ENCODE measurements around the gene TMEM89. TPM values are rescaled to one million over a fixed set of nuclear protein-coding genes. Genes with fewer than 3 reads are reported as not detected.
A peak's percentile ranks its signal among the peaks of the same experiment; 100 is the strongest.

TMEM89 gene
- total RNA-seq, 4 donors from 2014 or later, result not detected

GRCh38 chr3:48619541-48620524 lies 1.7 kb downstream of the TMEM89 start:
- Histone ChIP-seq H3K27me3 (no peaks in the 10 kb centered on the region), H3K27ac (no peak overlapping the region), H3K9me3 (no peaks in the 10 kb centered on the region), H3K4me3 (replicated peaks in 1 of 3) (no peak overlapping the region), H3K36me3 (no peaks in the 10 kb centered on the region), H3K4me1 (no peaks in the 10 kb centered on the region)
- DNase-seq, result no peak
- TF ChIP-seq POLR2A (IDR thresholded peaks at IDR 0.05) (no peak), CTCF (IDR thresholded peaks at IDR 0.05) (no peak)
- WGBS, 2 donors, result 79 to 80% methylated on average over 7 of the region's 7 CpGs
- intact Hi-C loops (cut with DNase I), result no loop called here

DNA sequence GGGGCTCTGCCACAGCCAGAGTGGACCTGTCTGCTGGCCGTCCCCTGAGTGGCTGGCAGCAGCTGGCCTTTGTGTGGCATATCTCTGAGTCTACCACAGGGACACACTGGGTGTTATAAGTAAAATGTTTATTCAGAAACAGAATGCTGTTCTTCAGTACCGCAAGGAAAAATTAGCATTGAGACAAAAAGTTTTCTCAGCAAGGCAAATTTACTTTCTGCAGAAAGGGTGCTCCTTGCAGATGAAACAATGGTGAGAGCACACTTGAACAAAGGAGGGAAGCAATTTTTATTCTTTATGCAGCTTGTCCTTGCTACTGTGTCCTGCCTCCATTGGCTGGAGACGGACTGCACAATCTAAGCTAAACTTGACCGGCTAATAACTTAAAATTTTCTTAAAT lies 4.0 kb downstream of the TMEM89 start:
- intact Hi-C loops (cut with DNase I), result no loop called here

GRCh38 chr3:48614044-48614443 lies 7.5 kb downstream of the TMEM89 start:
- no peak overlapping the region for H3K27ac ChIP-seq
- no peaks in the 10 kb centered on the region for H3K27me3 ChIP-seq
- no peaks in the 10 kb centered on the region for H3K36me3 ChIP-seq
- H3K4me1 ChIP-seq, result peaks cover 0 to 5% of the 10 kb centered on the region in 2 donors
- WGBS, 2 donors, result 74 to 80% methylated on average over 3 of the region's 3 CpGs
- H3K9me3 ChIP-seq, result no peaks in the 10 kb centered on the region
- DNase-seq, result no peak
- H3K4me3 ChIP-seq (replicated peaks in 1 of 3), result no peak overlapping the region
- intact Hi-C loops (cut with DNase I), result no loop called here
- TF ChIP-seq CTCF (IDR thresholded peaks at IDR 0.05) (no peak), POLR2A (IDR thresholded peaks at IDR 0.05) (no peak)

More for the DNA sequence above, 4.0 kb downstream of the TMEM89 start:
- Histone ChIP-seq H3K27me3 (no peaks in the 10 kb centered on the region), H3K27ac (no peak overlapping the region), H3K4me3 (replicated peaks in 1 of 3) (no peak overlapping the region), H3K4me1 (no peaks in the 10 kb centered on the region), H3K36me3 (no peaks in the 10 kb centered on the region), H3K9me3 (no peaks in the 10 kb centered on the region)
- DNase-seq, result no peak
- TF ChIP-seq POLR2A (IDR thresholded peaks at IDR 0.05), result no peak
- no peak for TF ChIP-seq CTCF (IDR thresholded peaks at IDR 0.05)
- WGBS, 2 donors, result 97% methylated on average over 4 of the region's 4 CpGs

DNA sequence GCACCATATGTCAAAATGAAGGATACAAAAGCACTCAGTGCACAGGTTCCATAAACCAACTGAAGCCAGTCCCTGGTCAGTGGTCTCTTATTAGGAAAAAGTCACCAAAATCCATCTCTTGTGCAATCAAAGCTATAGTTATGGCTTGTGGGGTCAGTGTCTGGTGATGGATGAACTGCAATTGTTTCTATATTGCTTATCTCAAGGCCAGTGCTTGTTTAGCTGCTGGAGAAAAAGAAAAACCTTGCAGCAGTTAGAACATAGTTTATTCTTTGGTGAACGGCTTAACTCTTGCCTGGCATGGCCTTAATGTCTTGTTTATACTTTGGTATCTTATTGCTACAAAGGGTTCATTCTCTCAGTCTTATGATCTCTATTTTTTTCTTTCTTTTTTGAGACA lies 9.3 kb downstream of the TMEM89 start:
- Histone ChIP-seq H3K4me3 (replicated peaks in 1 of 3) (no peak overlapping the region), H3K4me1 (peaks cover 8 to 12% of the 10 kb centered on the region in 2 donors), H3K27me3 (no peaks in the 10 kb centered on the region), H3K36me3 (no peaks in the 10 kb centered on the region), H3K27ac (no peak overlapping the region), H3K9me3 (no peaks in the 10 kb centered on the region)
- intact Hi-C loops (cut with DNase I), result no loop called here
- no peak for TF ChIP-seq POLR2A (IDR thresholded peaks at IDR 0.05)
- no peak for DNase-seq
- 71 to 75% methylated on average over 1 of the region's 1 CpG for WGBS, 2 donors

DNA sequence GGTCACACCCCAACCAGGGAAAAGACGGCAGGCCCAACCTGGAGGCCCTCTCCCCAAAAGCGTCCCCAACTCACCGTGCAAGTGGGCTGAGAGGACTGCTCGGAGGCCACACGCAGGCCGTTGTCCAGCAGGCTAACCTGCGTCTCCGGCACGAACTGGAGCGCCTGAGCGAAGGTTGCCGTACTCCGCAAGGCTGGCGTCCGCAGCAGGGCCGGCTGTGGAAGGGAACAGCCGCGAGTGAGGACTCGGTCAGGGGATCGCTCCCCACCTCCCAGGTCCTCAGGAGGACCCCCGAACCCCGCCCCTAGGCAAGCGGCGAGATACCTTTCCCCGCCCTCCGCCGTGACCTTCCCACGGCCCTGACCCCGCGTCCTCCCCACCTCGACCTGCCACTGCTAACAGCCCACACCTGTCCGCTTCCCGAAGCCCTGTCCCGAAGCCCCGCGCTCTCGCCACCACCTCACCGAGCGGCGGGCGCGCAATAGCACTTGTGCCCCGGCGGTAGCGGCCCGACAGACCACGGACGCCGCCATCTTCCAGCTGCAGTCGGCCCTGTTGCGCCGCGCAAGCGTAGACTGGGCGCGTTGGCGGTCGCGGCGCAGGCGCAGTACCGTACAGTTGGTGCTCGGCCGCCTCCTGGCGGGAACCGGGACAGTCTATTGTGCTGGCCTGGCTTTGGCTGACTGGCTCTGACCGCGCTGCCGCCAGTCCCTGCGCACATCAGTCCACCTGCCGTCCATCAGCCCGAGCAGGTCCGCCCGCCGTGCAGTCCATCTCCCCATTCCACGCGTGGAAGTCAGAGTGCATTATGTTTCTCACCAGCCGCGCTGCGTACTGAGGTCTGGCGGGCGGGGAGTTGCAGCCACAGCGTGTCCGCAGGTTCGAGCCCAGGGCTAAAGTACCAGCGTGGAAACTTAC lies 12.2 kb downstream of the TMEM89 start, which contains the start of gene UQCRC1:
TSS of gene UQCRC1 (minus strand) at position 559 of the 918 bp plus-strand sequence. CDS start at position 533, 26 bp downstream.
- peaks cover 14 to 22% of the 10 kb centered on the region in 2 donors for H3K36me3 ChIP-seq
- no peaks in the 10 kb centered on the region for H3K9me3 ChIP-seq
- peak within 1 kb of the TSS; percentile 9 to 76 (median 36) for H3K4me3 ChIP-seq (replicated peaks in 1 of 3)
- no peaks in the 10 kb centered on the region for H3K27me3 ChIP-seq
- DNase-seq, result peak; percentile 92 to 94
- intact Hi-C loops (cut with DNase I), result no loop called here
- WGBS, 2 donors, result 1 to 4% methylated on average over 30 to 43 of the region's 86 CpGs
- peaks cover 8 to 12% of the 10 kb centered on the region in 2 donors for H3K4me1 ChIP-seq
- TF ChIP-seq POLR2A (IDR thresholded peaks at IDR 0.05) (peak in 1 of 2 donors; percentile 94), CTCF (IDR thresholded peaks at IDR 0.05) (peak; percentile 44 to 96 (median 74))
- H3K27ac ChIP-seq, result peak within 1 kb of the TSS; percentile 73 to 93 (median 78)

Measured in thyroid gland (tissue), 4 donors.